HEK293 (cell line): ENCODE results near the gene POMT2.

Experiments used
- ZBTB20 ChIP-seq: fragments of 450-650 bp; formaldehyde crosslinking; IDR thresholded peaks from 2 replicates; pipeline ENCODE4 v1.5.1; 2016; ENCODE audit warnings: missing biosample characterization, missing genetic modification characterization
- ZBTB7A ChIP-seq: fragments of 450-650 bp; formaldehyde crosslinking; IDR thresholded peaks from 2 replicates; pipeline ENCODE4 v1.5.1; 2016; ENCODE audit warnings: low read depth, missing biosample characterization, missing genetic modification characterization
- ZNF335 ChIP-seq: fragments of 450-650 bp; formaldehyde crosslinking; conservative IDR thresholded peaks from 2 replicates; pipeline ENCODE4 v1.5.1; 2016; ENCODE audit warnings: missing biosample characterization, missing genetic modification characterization
- ZNF341 ChIP-seq: fragments of 450-650 bp; formaldehyde crosslinking; IDR thresholded peaks from 2 replicates; pipeline ENCODE4; 2016; ENCODE audit warnings: low read depth, missing biosample characterization, missing genetic modification characterization
- ZNF48 ChIP-seq: fragments of 450-650 bp; formaldehyde crosslinking; IDR thresholded peaks from 2 replicates; pipeline ENCODE4 v1.5.1; 2016; ENCODE audit warnings: missing biosample characterization, missing genetic modification characterization
- TF ChIP-seq, protein P1 (sequence below): fragments of 450-650 bp; formaldehyde crosslinking; IDR thresholded peaks from 2 replicates; pipeline ENCODE4 v1.5.1; 2016; ENCODE audit warnings: missing biosample characterization, missing genetic modification characterization
- TF ChIP-seq, protein P2 (sequence below): sonication (generic); formaldehyde crosslinking; IDR thresholded peaks from 2 replicates; pipeline ENCODE4 v1.8.1; 2022; ENCODE audit warnings: mild to moderate bottlenecking, moderate library complexity, missing genetic modification reagents
- TF ChIP-seq, protein P3 (sequence below): fragments of 450-650 bp; IDR thresholded peaks from 2 replicates; pipeline ENCODE4 v1.5.1; 2018; ENCODE audit warnings: missing biosample characterization, mild to moderate bottlenecking, missing genetic modification characterization

DNA sequence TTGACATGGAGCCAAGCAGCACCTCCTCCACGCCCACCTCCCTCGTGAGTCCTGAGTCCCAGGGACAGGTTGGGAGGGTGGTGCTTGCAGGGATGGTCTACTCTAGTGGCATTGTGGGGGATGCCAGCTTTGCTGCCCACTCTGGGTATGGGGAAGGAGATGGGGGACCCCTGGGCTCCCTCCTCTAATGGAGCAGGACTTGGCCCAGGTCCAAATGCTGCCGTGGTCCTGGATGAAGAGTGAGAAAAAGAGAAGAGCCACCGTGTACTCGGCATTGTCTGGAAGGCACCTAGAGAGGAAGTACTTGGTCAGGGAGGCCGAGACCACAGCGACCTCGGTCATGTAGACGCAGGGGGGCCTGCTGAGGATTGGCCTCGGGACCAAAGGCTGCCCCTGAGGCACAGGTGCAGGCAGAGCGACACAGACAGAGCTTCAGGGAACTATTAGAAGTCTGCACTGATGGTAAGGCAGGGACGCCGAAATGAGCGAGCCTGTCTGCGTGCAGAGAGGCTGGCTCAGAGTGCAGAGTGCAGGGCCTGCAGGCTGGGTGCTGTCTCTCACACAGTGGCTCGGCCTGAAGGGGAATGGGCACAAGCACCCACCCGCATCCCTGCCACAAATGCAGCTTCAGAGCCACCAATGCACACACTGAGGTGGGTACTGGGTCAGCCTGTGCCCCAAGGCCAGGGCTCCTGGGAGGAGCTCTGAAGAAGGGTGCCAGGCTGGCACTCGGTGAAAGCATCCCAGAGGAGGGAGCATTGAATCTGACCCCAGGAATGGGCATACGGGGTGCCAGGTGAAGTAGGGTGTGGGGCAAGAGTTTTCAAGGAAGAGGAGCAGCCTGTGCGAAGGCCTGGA, 67.1 kb downstream of the POMT2 start:
- TF ChIP-seq, protein P1, sequence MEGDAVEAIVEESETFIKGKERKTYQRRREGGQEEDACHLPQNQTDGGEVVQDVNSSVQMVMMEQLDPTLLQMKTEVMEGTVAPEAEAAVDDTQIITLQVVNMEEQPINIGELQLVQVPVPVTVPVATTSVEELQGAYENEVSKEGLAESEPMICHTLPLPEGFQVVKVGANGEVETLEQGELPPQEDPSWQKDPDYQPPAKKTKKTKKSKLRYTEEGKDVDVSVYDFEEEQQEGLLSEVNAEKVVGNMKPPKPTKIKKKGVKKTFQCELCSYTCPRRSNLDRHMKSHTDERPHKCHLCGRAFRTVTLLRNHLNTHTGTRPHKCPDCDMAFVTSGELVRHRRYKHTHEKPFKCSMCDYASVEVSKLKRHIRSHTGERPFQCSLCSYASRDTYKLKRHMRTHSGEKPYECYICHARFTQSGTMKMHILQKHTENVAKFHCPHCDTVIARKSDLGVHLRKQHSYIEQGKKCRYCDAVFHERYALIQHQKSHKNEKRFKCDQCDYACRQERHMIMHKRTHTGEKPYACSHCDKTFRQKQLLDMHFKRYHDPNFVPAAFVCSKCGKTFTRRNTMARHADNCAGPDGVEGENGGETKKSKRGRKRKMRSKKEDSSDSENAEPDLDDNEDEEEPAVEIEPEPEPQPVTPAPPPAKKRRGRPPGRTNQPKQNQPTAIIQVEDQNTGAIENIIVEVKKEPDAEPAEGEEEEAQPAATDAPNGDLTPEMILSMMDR (tag by site-specific recombination), result no peak
- TF ChIP-seq ZBTB20 (tag by site-specific recombination), result no peak
- TF ChIP-seq, protein P2, sequence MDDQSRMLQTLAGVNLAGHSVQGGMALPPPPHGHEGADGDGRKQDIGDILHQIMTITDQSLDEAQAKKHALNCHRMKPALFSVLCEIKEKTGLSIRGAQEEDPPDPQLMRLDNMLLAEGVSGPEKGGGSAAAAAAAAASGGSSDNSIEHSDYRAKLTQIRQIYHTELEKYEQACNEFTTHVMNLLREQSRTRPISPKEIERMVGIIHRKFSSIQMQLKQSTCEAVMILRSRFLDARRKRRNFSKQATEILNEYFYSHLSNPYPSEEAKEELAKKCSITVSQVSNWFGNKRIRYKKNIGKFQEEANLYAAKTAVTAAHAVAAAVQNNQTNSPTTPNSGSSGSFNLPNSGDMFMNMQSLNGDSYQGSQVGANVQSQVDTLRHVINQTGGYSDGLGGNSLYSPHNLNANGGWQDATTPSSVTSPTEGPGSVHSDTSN (CRISPR knock-in tag), result no peak
- no peak for TF ChIP-seq ZBTB7A (tag by site-specific recombination)
- TF ChIP-seq, protein P3, sequence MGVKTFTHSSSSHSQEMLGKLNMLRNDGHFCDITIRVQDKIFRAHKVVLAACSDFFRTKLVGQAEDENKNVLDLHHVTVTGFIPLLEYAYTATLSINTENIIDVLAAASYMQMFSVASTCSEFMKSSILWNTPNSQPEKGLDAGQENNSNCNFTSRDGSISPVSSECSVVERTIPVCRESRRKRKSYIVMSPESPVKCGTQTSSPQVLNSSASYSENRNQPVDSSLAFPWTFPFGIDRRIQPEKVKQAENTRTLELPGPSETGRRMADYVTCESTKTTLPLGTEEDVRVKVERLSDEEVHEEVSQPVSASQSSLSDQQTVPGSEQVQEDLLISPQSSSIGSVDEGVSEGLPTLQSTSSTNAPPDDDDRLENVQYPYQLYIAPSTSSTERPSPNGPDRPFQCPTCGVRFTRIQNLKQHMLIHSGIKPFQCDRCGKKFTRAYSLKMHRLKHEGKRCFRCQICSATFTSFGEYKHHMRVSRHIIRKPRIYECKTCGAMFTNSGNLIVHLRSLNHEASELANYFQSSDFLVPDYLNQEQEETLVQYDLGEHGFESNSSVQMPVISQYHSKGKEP (tag by site-specific recombination), result no peak
- no peak for TF ChIP-seq ZNF48 (tag by site-specific recombination)
- no peak for TF ChIP-seq ZNF335 (tag by site-specific recombination)
- no peak for TF ChIP-seq ZNF341
